ENCODE data around the gene PROM1. TPM values are rescaled to one million over a fixed set of nuclear protein-coding genes. Genes with fewer than 3 reads are reported as not detected.

The PROM1 gene
- total and polyA plus RNA-seq, 9 donors, result 0.10 to 3.3 (median 0.81) TPM

DNA sequence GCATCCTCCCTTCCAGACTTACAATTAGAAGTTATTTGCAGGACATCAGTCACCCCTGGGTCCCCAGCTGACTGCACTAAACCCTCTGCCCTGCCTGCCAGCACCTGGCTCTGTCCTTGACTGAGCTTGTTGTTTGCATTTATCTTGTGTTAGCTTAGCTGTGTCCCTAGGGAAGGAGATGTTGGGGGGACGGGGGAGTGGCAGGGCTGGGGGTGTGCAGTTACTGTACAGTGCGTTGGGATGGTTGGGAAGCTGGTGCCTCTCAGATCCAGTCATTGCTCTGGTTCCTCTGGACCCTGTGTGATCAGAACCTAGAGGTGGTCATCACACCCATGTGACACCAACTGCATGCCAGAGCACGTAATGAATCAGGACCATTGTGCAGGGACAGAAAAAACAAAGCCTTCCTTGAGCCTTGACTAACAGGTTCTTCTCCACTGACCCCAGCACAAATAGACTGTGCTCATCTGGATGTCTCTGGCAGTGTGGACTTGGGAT, 32.7 kb upstream of the PROM1 start:
- Histone ChIP-seq H3K4me3 (no peak overlapping the region), H3K27ac (no peak overlapping the region), H3K4me1 (ENCODE audit: insufficient read depth) (no peaks in the 10 kb centered on the region), H3K9me3 (no peaks in the 10 kb centered on the region), H3K27me3 (no peaks in the 10 kb centered on the region), H3K36me3 (no peaks in the 10 kb centered on the region)
- intact Hi-C loops (cut with DNase I), result no loop called here
- TF ChIP-seq, protein P1, sequence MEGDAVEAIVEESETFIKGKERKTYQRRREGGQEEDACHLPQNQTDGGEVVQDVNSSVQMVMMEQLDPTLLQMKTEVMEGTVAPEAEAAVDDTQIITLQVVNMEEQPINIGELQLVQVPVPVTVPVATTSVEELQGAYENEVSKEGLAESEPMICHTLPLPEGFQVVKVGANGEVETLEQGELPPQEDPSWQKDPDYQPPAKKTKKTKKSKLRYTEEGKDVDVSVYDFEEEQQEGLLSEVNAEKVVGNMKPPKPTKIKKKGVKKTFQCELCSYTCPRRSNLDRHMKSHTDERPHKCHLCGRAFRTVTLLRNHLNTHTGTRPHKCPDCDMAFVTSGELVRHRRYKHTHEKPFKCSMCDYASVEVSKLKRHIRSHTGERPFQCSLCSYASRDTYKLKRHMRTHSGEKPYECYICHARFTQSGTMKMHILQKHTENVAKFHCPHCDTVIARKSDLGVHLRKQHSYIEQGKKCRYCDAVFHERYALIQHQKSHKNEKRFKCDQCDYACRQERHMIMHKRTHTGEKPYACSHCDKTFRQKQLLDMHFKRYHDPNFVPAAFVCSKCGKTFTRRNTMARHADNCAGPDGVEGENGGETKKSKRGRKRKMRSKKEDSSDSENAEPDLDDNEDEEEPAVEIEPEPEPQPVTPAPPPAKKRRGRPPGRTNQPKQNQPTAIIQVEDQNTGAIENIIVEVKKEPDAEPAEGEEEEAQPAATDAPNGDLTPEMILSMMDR (IDR thresholded peaks at IDR 0.05), result no peak
- no peak for TF ChIP-seq POLR2A (IDR thresholded peaks at IDR 0.05)
- TF ChIP-seq EP300 (IDR thresholded peaks at IDR 0.05), result no peak
- no peak for DNase-seq
- 64 to 82% (median 67%) methylated on average over 3 of the region's 3 CpGs for WGBS, 3 donors

DNA sequence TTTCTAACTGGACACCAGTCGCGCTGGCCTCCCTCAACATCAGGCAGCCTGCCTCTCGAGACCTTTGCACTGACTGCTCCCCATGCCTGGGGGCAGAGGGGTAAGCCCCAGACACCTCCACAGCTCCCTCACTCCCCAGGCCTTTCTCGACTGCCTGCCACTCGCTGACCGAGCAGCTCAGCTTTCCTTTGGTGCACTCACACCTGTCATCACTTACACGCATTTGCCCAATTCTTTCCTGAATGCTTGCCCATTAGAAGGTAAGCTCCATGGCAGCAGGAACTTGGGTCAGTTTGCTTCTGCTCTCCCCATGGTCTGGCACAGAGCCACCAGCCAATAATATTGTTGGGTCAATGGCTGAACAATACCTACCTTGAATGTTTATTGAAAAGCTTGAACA, 32.2 kb upstream of the PROM1 start:
- H3K27ac ChIP-seq, result no peak overlapping the region
- no peaks in the 10 kb centered on the region for H3K4me1 ChIP-seq (ENCODE audit: insufficient read depth)
- no peak overlapping the region for H3K4me3 ChIP-seq
- no peaks in the 10 kb centered on the region for H3K36me3 ChIP-seq
- no peaks in the 10 kb centered on the region for H3K27me3 ChIP-seq
- 91 to 93% (median 91%) methylated on average over 7 of the region's 7 CpGs for WGBS, 3 donors
- no peak for DNase-seq
- TF ChIP-seq POLR2A (IDR thresholded peaks at IDR 0.05) (no peak), EP300 (IDR thresholded peaks at IDR 0.05) (no peak)
- TF ChIP-seq, protein P1 (IDR thresholded peaks at IDR 0.05), result no peak
- no peaks in the 10 kb centered on the region for H3K9me3 ChIP-seq
- intact Hi-C loops (cut with DNase I), result no loop called here

GRCh38 chr4:16114546-16114945, 30.7 kb upstream of the PROM1 start:
- Histone ChIP-seq H3K27me3 (no peaks in the 10 kb centered on the region), H3K27ac (no peak overlapping the region), H3K4me3 (no peak overlapping the region), H3K36me3 (no peaks in the 10 kb centered on the region), H3K9me3 (no peaks in the 10 kb centered on the region), H3K4me1 (ENCODE audit: insufficient read depth) (no peaks in the 10 kb centered on the region)
- DNase-seq, result no peak
- TF ChIP-seq, protein P1 (IDR thresholded peaks at IDR 0.05), result no peak
- TF ChIP-seq EP300 (IDR thresholded peaks at IDR 0.05), result no peak
- no peak for TF ChIP-seq POLR2A (IDR thresholded peaks at IDR 0.05)
- 84 to 87% (median 86%) methylated on average over 6 of the region's 6 CpGs for whole genome bisulfite sequencing, 3 donors
- intact Hi-C loops (cut with DNase I), result no loop called here

DNA sequence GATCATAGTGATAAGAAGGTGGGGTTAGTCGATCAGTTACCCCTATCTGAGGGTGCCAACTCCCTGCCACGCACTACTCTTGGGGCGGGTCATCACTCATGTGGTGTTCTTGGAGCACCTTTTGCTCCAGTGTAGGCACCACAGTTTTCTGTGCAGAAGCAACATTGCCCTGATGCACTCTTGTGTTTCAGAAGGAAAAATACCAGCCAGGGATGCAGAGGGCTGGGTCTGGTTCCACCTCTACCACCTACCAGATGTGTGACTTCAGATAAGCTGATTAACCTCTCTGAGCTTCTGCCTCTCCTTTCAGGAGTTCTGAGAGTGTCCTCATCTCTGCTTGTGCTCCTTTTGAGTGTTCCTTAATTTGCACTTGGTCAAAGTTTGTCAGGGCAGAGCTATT, 29.9 kb upstream of the PROM1 start:
- intact Hi-C loops (cut with DNase I), result no loop called here
- Histone ChIP-seq H3K4me3 (no peak overlapping the region), H3K27ac (no peak overlapping the region), H3K27me3 (no peaks in the 10 kb centered on the region), H3K9me3 (no peaks in the 10 kb centered on the region), H3K4me1 (ENCODE audit: insufficient read depth) (no peaks in the 10 kb centered on the region), H3K36me3 (no peaks in the 10 kb centered on the region)
- 79 to 93% (median 81%) methylated on average over 3 of the region's 3 CpGs for WGBS, 3 donors
- TF ChIP-seq POLR2A (IDR thresholded peaks at IDR 0.05) (no peak), EP300 (IDR thresholded peaks at IDR 0.05) (no peak)
- TF ChIP-seq, protein P1 (IDR thresholded peaks at IDR 0.05), result no peak
- DNase-seq, result no peak
